Naive thymus-derived CD4-positive, alpha-beta T cell (primary cell): ENCODE data around the gene WBP1L. TPM values are rescaled to one million over a fixed set of nuclear protein-coding genes. Genes with fewer than 3 reads are reported as not detected.

Source experiments
- ATAC-seq: fragments of 150-1000 bp; cut with Tn5 transposase; 2 replicates; pipeline ENCODE4 v1.10.0; 2021; ENCODE audit warnings: mild to moderate bottlenecking, moderate library complexity
- CTCF ChIA-PET: fragments of 350-600 bp; sonication (Branson Sonifier 250); formaldehyde crosslinking; loops from one replicate; lab custom pipeline; 2021; ENCODE audit warnings: antibody characterized with exemption; lab: Charles Lee
- POLR2A ChIA-PET: fragments of 350-600 bp; sonication (Branson Sonifier 250); formaldehyde crosslinking; loops from one replicate; lab custom pipeline; 2021; ENCODE audit warnings: antibody characterized with exemption, inconsistent platforms; lab: Charles Lee
- DNase-seq, 9 donors: peaks; one replicate each; pipeline versions ENCODE4 v3.0.0 to v3.0.0-alpha.2; 2020 to 2022; ENCODE audit warnings: mixed read lengths in 1 of 9
- H3K27ac ChIP-seq: one replicate; pipeline ENCODE4 v1.7.0; 2013; ENCODE audit warnings: mild to moderate bottlenecking, low read depth, low read length, moderate library complexity
- H3K27me3 ChIP-seq, 2 donors: one replicate each; pipeline ENCODE4 v1.7.0; 2013; ENCODE audit warnings: low read length in 2 of 2, mild to moderate bottlenecking in 2 of 2, moderate library complexity in 2 of 2; ENCODE audit not compliant: control insufficient read depth in 2 of 2, insufficient read depth in 2 of 2
- H3K36me3 ChIP-seq, 3 experiments: 1 replicate in 2 of 3; 2 replicates in 1 of 3; pipeline ENCODE4 v1.7.0; 2013; ENCODE audit warnings: low read length in 3 of 3, mild to moderate bottlenecking in 3 of 3, moderate library complexity in 1 of 3; ENCODE audit not compliant: insufficient read depth in 3 of 3, control insufficient read depth in 2 of 3
- H3K4me1 ChIP-seq, 2 donors: one replicate each; pipeline ENCODE4 v1.7.0; 2013; ENCODE audit warnings: low read length in 2 of 2, mild to moderate bottlenecking in 2 of 2, moderate library complexity in 1 of 2; ENCODE audit not compliant: control insufficient read depth in 2 of 2, insufficient read depth in 2 of 2
- H3K4me3 ChIP-seq: 2 replicates; pipeline ENCODE4 v1.7.0; 2013; ENCODE audit warnings: mild to moderate bottlenecking, low read length
- H3K9me3 ChIP-seq, 3 experiments: 1 replicate in 2 of 3; 2 replicates in 1 of 3; pipeline ENCODE4 v1.7.0; 2013; ENCODE audit warnings: low read length in 3 of 3; ENCODE audit not compliant: control insufficient read depth in 2 of 3
- H3K27ac Mint-ChIP-seq, 9 donors: one replicate each; pipeline ENCODE4 v1.8.0; 2020 to 2022; ENCODE audit warnings: mixed read lengths in 9 of 9, mild to moderate bottlenecking in 8 of 9, moderate library complexity in 5 of 9, inconsistent platforms in 2 of 9
- H3K27me3 Mint-ChIP-seq, 5 donors: one replicate each; pipeline ENCODE4 v1.8.0; 2021 to 2022; ENCODE audit warnings: mixed read lengths in 5 of 5, mild to moderate bottlenecking in 1 of 5
- H3K36me3 Mint-ChIP-seq, 5 donors: one replicate each; pipeline ENCODE4 v1.8.0; 2020 to 2022; ENCODE audit warnings: mixed read lengths in 5 of 5, mild to moderate bottlenecking in 3 of 5, inconsistent platforms in 1 of 5
- H3K4me1 Mint-ChIP-seq, 7 donors: one replicate each; pipeline ENCODE4 v1.8.0; 2020 to 2022; ENCODE audit warnings: mixed read lengths in 7 of 7, mild to moderate bottlenecking in 3 of 7, inconsistent platforms in 1 of 7
- H3K4me3 Mint-ChIP-seq, 10 donors: one replicate each; pipeline ENCODE4 v1.8.0; 2020 to 2022; ENCODE audit warnings: mild to moderate bottlenecking in 10 of 10, mixed read lengths in 10 of 10, moderate library complexity in 6 of 10, inconsistent platforms in 2 of 10
- H3K9me3 Mint-ChIP-seq, 11 donors: one replicate each; pipeline ENCODE4 v1.8.0; 2020 to 2022; ENCODE audit warnings: mixed read lengths in 11 of 11, mild to moderate bottlenecking in 4 of 11, inconsistent platforms in 1 of 11, moderate library complexity in 1 of 11
- intact Hi-C, 2 donors: fragments of 100-400 bp; cut with micrococcal nuclease; formaldehyde crosslinking; loops; one replicate each; pipeline ENCODE4 v1.15.1; 2023
- polyA plus RNA-seq, 2 donors: library from polyadenylated mRNA; unstranded; fragments of 300-500 nt; fragmentation: Illumina TruSeq; gene quantifications; one replicate each; pipeline ENCODE4 v1.2.3, GENCODE V29; 2021
- total RNA-seq, 6 experiments: library from RNA in 5 of 6; stranded (reverse) in 5 of 6; gene quantifications; 1 replicate in 5 of 6; 2 replicates in 1 of 6; pipeline ENCODE4 v1.2.3 and lab custom pipeline; 2021 to 2026

WBP1L gene
- total and polyA plus RNA-seq, 7 experiments from 2014 or later = 19.4 to 37.9 (median 30.3) TPM

DNA sequence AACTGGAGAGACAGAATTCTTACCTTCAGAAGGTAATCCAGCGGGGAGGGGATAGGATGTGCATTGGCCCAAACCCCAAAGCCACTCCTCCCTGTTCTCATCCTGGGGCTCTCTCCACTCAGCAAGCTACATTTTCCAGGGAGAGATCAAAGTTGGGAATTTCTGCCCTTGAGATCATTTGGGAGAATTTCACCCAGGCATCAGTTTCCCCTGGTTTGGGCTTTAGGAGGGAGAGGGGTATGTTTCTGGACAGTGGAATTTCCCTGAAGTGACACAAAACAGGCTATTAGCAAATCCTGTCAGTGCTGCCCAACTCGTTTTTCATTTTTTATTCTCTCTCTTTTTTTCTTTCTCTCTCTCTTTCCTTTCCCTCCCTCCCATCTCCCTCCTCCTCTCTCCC is 57.7 kb downstream of the WBP1L start:
- Mint-ChIP-seq H3K4me3 (no peak overlapping the region), H3K27ac (peak overlapping the region in 4 of 9 donors; percentile 13 to 56 (median 53)), H3K36me3 (peaks cover 4 to 47% (median 13%) of the 10 kb centered on the region in 5 donors), H3K9me3 (peaks cover 0 to 3% (median 0%) of the 10 kb centered on the region in 11 donors), H3K27me3 (no peaks in the 10 kb centered on the region), H3K4me1 (peaks cover 8 to 55% (median 38%) of the 10 kb centered on the region in 7 donors)
- no peak overlapping the region for H3K27ac ChIP-seq
- ChIA-PET POLR2A (no interaction called here), CTCF (no interaction called here)
- peaks cover 0 to 59% (median 22%) of the 10 kb centered on the region in 3 experiments for H3K36me3 ChIP-seq
- H3K27me3 ChIP-seq = no peaks in the 10 kb centered on the region
- no peaks in the 10 kb centered on the region for H3K9me3 ChIP-seq
- DNase-seq (no peak), ATAC-seq (no peak)
- intact Hi-C loops = no loop called here
- no peak overlapping the region for H3K4me3 ChIP-seq
- H3K4me1 ChIP-seq = peaks cover 6 to 10% of the 10 kb centered on the region in 2 donors

DNA sequence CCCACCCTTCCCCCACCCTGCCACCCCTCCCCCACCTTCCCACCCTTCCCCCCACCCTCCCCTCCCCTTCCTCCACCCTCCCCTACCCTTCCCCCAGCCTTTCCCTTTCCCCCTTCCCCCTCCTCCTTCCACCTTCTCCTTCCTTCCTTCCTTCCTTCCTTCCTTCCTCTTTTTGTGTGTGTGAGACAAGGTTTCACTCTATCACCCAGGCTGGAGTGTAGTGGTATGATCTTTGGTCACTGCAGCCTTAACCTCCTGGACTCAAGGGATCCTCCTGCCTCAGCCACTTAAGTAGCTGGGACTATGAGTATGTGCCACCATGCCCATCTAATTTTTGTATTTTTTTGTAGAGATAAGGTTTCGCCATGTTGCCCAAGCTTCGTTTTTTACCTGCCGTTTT is 58.2 kb downstream of the WBP1L start:
- Mint-ChIP-seq H3K4me1 (peaks cover 8 to 50% (median 38%) of the 10 kb centered on the region in 7 donors), H3K9me3 (peaks cover 0 to 3% (median 0%) of the 10 kb centered on the region in 11 donors), H3K36me3 (peaks cover 4 to 50% (median 13%) of the 10 kb centered on the region in 5 donors), H3K4me3 (peak overlapping the region in 2 of 10 donors; percentile 23 to 40), H3K27ac (peak overlapping the region; percentile 27 to 92 (median 76)), H3K27me3 (no peaks in the 10 kb centered on the region)
- ATAC-seq (no peak), DNase-seq (no peak)
- peaks cover 1 to 5% of the 10 kb centered on the region in 2 donors for H3K4me1 ChIP-seq
- no peak overlapping the region for H3K27ac ChIP-seq
- POLR2A ChIA-PET = interaction anchor here (0.6 to 0.8 kb wide), 2 partner anchors 16 to 38 kb away, joined by 3 to 4 read pairs; no protein-coding TSS in a partner anchor
- intact Hi-C loops = no loop called here
- peaks cover 0 to 59% (median 23%) of the 10 kb centered on the region in 3 experiments for H3K36me3 ChIP-seq
- H3K27me3 ChIP-seq = no peaks in the 10 kb centered on the region
- H3K4me3 ChIP-seq = no peak overlapping the region
- CTCF ChIA-PET = interaction anchor here (0.6 kb wide), 1 partner anchor 49 kb away, joined by 4 read pairs; no protein-coding TSS in a partner anchor
- H3K9me3 ChIP-seq = no peaks in the 10 kb centered on the region

- Histone ChIP-seq H3K9me3 (no peaks in the 10 kb centered on the region), H3K27ac (no peak overlapping the region), H3K27me3 (no peaks in the 10 kb centered on the region), H3K4me3 (no peak overlapping the region), H3K36me3 (peaks cover 0 to 55% (median 21%) of the 10 kb centered on the region in 3 experiments), H3K4me1 (peaks cover 0 to 5% of the 10 kb centered on the region in 2 donors)
- Mint-ChIP-seq H3K27me3 (no peaks in the 10 kb centered on the region), H3K4me3 (peak overlapping the region in 1 of 10 donors; percentile 70), H3K36me3 (peaks cover 4 to 47% (median 13%) of the 10 kb centered on the region in 5 donors), H3K27ac (peak overlapping the region; percentile 17 to 92 (median 60)), H3K4me1 (peaks cover 8 to 42% (median 34%) of the 10 kb centered on the region in 7 donors), H3K9me3 (peaks cover 0 to 3% (median 0%) of the 10 kb centered on the region in 11 donors)
- POLR2A ChIA-PET = no interaction called here
- intact Hi-C loops = no loop called here
- ATAC-seq = peak; percentile 72
- DNase-seq = peak in 1 of 9 donors; percentile 51
- CTCF ChIA-PET = interaction anchor here (0.5 kb wide), 1 partner anchor 31 kb away, joined by 3 read pairs; no protein-coding TSS in a partner anchor
Observed at GRCh38 chr10:102802920-102803534, 59.3 kb downstream of the WBP1L start.

- DNase-seq (no peak), ATAC-seq (no peak)
- no peak overlapping the region for H3K4me3 ChIP-seq
- H3K4me1 Mint-ChIP-seq = peaks cover 8 to 45% (median 33%) of the 10 kb centered on the region in 7 donors
- H3K27me3 Mint-ChIP-seq = no peaks in the 10 kb centered on the region
- H3K36me3 Mint-ChIP-seq = peaks cover 4 to 49% (median 13%) of the 10 kb centered on the region in 5 donors
- ChIA-PET POLR2A (no interaction called here), CTCF (no interaction called here)
- H3K4me3 Mint-ChIP-seq = no peak overlapping the region
- intact Hi-C loops = no loop called here
- H3K4me1 ChIP-seq = peaks cover 0 to 5% of the 10 kb centered on the region in 2 donors
- no peaks in the 10 kb centered on the region for H3K9me3 ChIP-seq
- H3K9me3 Mint-ChIP-seq = peaks cover 0 to 3% (median 0%) of the 10 kb centered on the region in 11 donors
- no peak overlapping the region for H3K27ac ChIP-seq
- peaks cover 0 to 43% (median 6%) of the 10 kb centered on the region in 3 experiments for H3K36me3 ChIP-seq
- H3K27ac Mint-ChIP-seq = peak overlapping the region in 6 of 9 donors; percentile 28 to 74 (median 51)
- no peaks in the 10 kb centered on the region for H3K27me3 ChIP-seq
Observed at GRCh38 chr10:102804382-102805055, 60.8 kb downstream of the WBP1L start.

DNA sequence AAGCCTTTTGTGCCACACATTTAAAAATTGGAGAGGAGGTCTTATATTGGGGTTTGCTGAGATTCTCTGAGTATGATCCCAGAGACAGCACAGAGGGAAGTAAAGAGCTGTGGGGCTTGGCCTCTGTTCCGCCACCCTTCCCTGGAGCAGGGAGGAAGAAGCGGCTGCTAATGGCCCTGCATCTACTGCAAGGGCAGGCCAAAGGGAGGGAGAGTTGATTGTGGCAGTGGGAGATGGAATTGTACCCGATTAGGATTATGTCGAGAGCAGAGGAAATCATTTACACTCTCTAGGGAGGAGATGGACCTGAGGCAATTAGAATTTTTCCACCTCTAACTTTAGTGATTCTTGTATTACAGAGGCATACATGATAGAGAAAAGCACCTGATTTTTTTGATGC is 64.6 kb downstream of the WBP1L start:
- Histone ChIP-seq H3K9me3 (no peaks in the 10 kb centered on the region), H3K27me3 (no peaks in the 10 kb centered on the region), H3K4me3 (no peak overlapping the region), H3K4me1 (no peaks in the 10 kb centered on the region), H3K27ac (no peak overlapping the region), H3K36me3 (peaks cover 9 to 42% (median 10%) of the 10 kb centered on the region in 3 experiments)
- ATAC-seq (no peak), DNase-seq (no peak)
- Mint-ChIP-seq H3K4me3 (no peak overlapping the region), H3K9me3 (peaks cover 0 to 3% (median 0%) of the 10 kb centered on the region in 11 donors), H3K27me3 (no peaks in the 10 kb centered on the region), H3K27ac (peak overlapping the region in 5 of 9 donors; percentile 3 to 78 (median 58)), H3K4me1 (peaks cover 8 to 31% (median 20%) of the 10 kb centered on the region in 7 donors), H3K36me3 (peaks cover 4 to 36% (median 11%) of the 10 kb centered on the region in 5 donors)
- ChIA-PET POLR2A (no interaction called here), CTCF (no interaction called here)
- intact Hi-C loops = no loop called here

DNA sequence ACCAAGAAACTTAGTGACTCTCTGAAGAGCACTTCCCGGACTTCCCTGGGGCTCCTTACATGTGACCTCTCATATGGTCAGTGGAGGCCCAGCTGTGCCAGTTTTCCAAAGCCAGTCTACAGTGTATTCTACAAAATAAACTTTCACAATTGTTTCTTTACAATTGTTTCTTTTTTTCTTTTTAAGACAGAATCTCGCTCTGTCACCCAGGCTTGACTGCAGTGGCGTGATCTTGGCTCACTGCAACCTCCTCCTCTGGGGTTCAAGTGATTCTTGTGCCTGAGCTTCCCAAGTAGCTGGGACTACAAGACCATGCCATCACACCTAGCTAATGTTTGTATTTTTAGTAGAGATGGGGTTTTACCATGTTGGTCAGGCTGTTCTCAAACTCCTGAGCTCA is 67.6 kb downstream of the WBP1L start:
- no peak for DNase-seq
- Histone ChIP-seq H3K27me3 (no peaks in the 10 kb centered on the region), H3K27ac (no peak overlapping the region), H3K4me1 (no peaks in the 10 kb centered on the region), H3K4me3 (no peak overlapping the region), H3K9me3 (no peaks in the 10 kb centered on the region), H3K36me3 (peaks cover 7 to 59% (median 10%) of the 10 kb centered on the region in 3 experiments)
- Mint-ChIP-seq H3K27me3 (no peaks in the 10 kb centered on the region), H3K36me3 (peaks cover 0 to 36% (median 17%) of the 10 kb centered on the region in 5 donors), H3K4me1 (peaks cover 8 to 32% (median 13%) of the 10 kb centered on the region in 7 donors), H3K4me3 (no peak overlapping the region), H3K9me3 (no peaks in the 10 kb centered on the region), H3K27ac (peak overlapping the region in 5 of 9 donors; percentile 24 to 75 (median 36))
- ChIA-PET POLR2A (no interaction called here), CTCF (no interaction called here)
- no peak for ATAC-seq
- intact Hi-C loops = no loop called here
